Keratinocyte (primary cell): ENCODE results near the gene C11orf16.

Experiments
- CTCF ChIP-seq, 3 experiments: IDR thresholded peaks in 1 of 3; conservative IDR thresholded peaks in 1 of 3; optimal IDR thresholded peaks in 1 of 3; 2 replicates in 2 of 3; 3 replicates in 1 of 3; pipeline versions ENCODE3 to v1.5.1; 2011; ENCODE audit warnings: low read length in 3 of 3, mild to moderate bottlenecking in 3 of 3, moderate library complexity in 2 of 3, control low read depth in 1 of 3, inconsistent platforms in 1 of 3; ENCODE audit not compliant: insufficient read depth in 2 of 3; ENCODE audit errors: extremely low read depth in 1 of 3
- EZH2 ChIP-seq: IDR thresholded peaks from one replicate; pipeline ENCODE4 v1.6.1; 2012; ENCODE audit warnings: inconsistent platforms, mild to moderate bottlenecking, low read length, moderate library complexity

GRCh38 chr11:8934742-8935488 lies 2.2 kb upstream of the C11orf16 start:
- TF ChIP-seq CTCF (optimal IDR thresholded peaks at IDR 0.05 in 1 of 3, IDR thresholded peaks at IDR 0.05 in 1 of 3, conservative IDR thresholded peaks at IDR 0.05 in 1 of 3; ENCODE audit: extremely low read depth in 1 of 3, insufficient read depth in 2 of 3, low read length in 3 of 3): no peak
- TF ChIP-seq EZH2: no peak
